Measurements from ENCODE around the gene ZC3H13.

DNA sequence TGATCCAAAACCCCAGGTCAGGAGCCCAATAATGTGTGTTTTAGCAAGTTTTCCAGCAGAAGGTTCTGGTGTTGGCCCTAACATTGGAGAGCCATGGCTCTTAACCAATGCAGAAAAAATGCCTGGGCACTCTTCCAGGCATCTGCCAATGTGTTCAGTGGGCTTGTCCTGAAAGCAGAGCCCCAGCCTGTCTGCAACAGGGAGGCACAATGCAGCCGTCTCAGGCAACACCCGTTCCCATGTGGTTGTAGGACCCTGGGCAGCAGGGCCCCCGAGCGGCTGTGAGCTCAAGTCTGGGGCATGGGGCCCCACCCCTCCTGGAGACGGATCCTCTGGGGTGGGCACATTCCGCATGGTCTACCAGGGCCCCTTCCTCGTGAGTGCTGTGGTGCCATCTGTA lies 142.9 kb downstream of the ZC3H13 start:
- TF ChIP-seq, protein P1, sequence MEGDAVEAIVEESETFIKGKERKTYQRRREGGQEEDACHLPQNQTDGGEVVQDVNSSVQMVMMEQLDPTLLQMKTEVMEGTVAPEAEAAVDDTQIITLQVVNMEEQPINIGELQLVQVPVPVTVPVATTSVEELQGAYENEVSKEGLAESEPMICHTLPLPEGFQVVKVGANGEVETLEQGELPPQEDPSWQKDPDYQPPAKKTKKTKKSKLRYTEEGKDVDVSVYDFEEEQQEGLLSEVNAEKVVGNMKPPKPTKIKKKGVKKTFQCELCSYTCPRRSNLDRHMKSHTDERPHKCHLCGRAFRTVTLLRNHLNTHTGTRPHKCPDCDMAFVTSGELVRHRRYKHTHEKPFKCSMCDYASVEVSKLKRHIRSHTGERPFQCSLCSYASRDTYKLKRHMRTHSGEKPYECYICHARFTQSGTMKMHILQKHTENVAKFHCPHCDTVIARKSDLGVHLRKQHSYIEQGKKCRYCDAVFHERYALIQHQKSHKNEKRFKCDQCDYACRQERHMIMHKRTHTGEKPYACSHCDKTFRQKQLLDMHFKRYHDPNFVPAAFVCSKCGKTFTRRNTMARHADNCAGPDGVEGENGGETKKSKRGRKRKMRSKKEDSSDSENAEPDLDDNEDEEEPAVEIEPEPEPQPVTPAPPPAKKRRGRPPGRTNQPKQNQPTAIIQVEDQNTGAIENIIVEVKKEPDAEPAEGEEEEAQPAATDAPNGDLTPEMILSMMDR (conservative IDR thresholded peaks at IDR 0.05; ENCODE audit: low read length), result no peak
- TF ChIP-seq EZH2phosphoT487 (IDR thresholded peaks at IDR 0.05; ENCODE audit: borderline replicate concordance, low read depth, low read length), result no peak

All from OCI-LY7 (cell line).